Stimulated activated CD8-positive, alpha-beta memory T cell treated with anti-CD3 and anti-CD28 coated beads, Interleukin-7, amount 100 ng/mL, for 24 hours (primary cell): ENCODE measurements around the gene LRRFIP1.
"Not testable (repeated sequence)": the region's sequence is repeated elsewhere in the genome, so short reads cannot be mapped to it uniquely, and the experiment has no call there.

ENCODE experiments used
- DNase-seq: peaks from one replicate; pipeline ENCODE4 v3.0.0-alpha.2; 2020; ENCODE audit warnings: low read depth

The LRRFIP1 gene

DNA sequence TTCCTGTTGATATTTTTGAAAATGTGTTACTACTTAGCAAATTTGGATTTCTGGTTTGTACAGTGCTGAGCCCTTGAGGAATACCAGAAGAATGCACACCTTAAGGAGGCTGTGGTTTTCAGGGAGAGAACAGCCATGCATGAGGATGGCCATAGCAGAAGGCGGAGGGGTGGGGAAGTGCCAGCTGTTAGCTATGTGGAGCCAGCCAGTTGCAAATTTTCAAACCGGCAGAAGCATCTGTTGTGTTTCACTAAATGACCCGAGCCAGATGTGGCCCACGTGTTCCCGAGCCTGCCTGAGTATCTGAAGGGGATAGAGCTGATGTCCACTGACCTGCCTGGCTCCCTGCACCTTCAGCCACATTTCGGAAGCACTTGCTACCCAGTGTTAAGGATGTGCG is 154.8 kb downstream of the LRRFIP1 start:
- DNase-seq, result no peak

DNA sequence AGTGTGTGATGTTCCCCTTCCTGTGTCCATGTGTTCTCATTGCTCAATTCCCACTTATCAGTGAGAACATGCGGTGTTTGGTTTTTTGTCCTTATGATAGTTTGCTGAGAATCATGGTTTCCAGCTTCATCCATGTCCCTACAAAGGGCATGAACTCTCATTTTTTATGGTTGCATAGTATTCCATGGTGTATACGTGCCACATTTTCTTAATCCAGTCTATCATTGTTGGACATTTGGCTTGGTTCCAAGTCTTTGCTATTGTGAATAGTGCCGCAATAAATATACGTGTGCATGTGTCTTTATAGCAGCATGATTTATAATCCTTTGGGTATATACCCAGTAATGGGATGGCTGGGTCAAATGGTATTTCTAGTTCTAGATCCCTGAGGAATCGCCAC is 156.3 kb downstream of the LRRFIP1 start:
- not testable (repeated sequence) for DNase-seq

DNA sequence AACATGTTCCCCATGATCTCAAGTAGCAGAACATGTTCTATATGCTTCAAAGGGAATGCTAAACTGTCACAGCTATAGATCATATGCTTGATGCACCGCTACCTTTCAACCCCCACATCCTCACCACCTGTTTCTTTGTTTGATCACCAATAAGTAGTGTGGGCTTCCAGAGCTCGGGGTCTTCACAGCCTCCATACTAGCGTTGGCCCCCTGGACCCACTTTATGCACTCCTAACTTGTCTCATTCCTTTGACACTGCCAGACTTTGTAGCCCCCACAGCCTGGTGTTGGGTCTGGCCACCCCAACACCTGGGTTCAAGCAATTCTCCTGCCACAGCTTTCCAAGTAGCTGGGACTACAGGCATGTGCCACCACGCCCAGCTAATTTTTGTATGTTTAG is 159.5 kb downstream of the LRRFIP1 start:
- DNase-seq, result no peak

DNA sequence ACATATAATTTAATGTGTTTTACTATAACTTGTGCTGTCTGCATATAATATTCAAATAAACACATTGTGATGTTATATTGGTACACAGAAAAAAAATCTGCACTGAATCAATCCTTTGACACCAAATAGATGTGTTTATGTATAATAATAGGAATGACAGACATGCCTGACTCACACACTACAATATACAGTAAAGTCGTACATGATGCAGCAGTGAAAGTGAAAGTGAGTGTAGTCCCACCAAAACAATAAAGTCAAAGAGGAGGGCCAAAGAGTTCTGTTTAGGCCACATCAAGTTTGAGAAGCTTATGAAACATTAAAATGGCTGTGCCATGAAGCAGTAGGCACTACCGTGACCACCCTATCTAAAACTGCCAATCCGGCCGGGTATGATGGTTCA is 163.0 kb downstream of the LRRFIP1 start:
- no peak for DNase-seq

DNA sequence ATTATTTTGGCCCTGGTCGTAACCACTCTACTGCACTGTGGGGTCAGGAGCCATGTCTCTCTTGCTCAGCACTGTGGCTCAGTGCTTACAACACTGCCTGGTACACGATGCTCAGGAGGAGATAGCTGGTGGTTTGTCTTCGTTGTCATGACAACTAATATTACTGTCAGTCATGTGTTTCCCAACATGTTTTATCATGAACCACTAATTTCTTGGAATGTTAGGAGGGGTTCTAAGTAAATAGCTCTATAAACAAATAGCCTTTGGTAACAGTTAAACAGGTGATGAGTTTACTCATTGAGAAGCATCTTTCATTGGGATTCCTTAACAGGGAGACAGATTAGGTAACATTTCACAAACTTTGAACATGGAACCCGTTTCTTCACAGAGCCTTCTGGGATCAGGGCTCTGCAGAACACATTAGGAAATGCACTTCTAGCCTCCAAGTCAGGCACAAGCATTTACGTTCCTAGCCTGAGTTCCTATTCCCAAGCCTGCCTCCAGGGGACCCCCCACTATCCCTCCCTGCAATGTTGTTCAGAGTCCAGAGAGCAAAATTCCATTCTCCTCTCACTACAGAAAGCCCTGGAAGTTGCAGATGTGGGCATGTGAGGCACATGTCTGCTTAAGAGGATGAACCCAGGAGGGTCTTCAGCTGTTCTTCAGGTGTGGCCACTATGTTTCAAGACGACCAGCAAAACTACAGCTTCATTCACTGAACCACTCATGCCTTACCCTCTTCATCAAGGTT is 164.8 kb downstream of the LRRFIP1 start:
- no peak for DNase-seq

DNA sequence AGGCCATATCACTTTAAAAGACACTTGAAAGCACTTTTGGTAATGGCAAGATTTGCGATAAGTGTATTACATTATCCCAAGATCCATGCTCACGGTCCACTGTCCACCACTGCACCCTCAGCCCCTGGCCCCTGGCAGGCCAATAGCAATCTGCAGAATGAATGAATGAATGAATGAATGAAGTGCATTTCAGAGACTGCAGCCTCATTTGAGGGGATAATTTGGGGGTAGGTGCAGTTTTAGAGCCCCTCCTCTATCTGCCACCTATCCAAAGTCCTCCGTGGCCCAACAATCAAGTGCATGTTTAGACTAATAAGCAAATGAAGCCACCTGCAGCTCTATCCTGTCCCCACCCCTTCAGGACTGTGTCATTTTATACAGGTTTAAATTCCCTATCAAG is 169.9 kb downstream of the LRRFIP1 start:
- DNase-seq, result no peak

DNA sequence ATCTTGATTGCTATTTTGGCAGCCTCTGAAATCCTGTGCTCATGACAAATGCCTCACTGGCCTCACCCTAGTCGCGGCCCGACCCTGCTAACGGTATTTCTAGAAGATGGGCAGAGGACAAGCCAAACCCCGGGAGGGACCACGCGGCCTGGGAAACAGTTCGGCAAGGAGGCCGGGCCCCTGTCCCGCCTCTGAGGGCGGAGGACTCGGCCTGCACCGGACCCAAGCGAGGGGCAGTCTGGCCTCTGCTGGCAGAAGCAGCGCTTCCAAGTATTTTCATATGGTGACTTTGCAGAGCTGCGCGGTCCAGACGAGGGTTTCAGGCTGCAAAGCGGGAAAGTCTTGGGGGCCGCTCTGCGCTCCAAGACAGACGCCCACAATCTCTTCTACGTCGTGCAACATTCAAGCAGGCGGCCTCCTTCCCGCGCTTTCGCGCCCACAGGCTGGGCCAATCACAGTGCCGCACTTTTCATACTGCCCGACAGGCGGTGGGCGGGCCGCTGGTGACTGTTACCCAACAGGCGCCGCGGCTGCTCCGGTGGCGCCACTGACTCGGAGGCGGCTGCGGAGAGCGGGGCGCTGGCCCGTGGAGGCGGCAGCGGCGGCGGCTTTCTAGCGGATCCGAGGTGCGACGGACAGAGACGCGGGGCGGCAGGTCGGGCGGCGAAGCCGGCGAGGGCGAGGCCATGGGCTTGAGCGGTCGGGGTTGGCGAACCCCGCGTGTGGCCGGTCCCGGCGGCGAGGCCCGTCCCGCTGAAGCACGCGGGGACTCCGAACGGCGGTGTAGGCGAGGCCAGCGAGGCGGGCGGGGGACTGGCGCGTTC is 171.1 kb downstream of the LRRFIP1 start, which contains the start of gene RBM44:
Gene RBM44, plus strand, starts transcription at position 544 of the 824 bp plus-strand sequence. CDS start 14,831 bp downstream, outside the sequence.
- no peak for DNase-seq

DNA sequence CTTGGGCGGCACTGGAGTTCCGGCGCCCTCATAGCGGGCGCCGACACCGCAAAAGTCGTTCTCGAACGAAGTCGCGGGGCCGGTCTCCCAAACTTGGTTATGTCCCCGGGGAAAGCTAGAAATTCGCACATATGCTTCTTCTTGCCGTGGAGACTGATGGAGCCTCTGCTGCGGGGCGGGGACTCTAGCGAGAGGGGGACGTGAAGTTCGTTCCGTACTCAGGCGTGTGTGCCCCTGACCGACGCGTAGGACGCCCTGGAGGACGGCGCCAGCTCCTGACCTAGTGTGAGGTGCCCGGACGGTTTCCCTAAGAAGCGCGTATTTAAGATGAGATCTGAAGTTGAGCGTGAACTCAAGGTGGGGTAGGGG is 171.7 kb downstream of the LRRFIP1 start:
- DNase-seq, result no peak

DNA sequence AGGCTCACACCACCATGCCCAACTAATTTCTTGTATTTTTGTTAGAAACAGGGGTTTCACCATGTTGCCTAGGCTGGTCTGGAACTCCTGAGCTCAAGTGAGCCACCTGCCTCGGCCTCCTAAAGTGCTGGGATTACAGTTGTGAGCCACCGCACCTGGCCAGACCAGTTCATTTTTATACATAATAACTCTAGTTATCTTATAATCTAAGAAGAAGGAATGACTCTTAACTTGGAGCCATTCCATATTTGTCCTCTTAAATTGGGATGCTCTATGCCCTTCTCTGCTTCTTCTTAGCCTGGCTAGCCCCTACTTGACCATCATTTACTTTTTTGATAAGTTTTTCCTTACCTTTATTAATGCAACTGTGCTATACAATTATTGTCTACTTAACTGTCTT is 174.1 kb downstream of the LRRFIP1 start:
- DNase-seq, result no peak

DNA sequence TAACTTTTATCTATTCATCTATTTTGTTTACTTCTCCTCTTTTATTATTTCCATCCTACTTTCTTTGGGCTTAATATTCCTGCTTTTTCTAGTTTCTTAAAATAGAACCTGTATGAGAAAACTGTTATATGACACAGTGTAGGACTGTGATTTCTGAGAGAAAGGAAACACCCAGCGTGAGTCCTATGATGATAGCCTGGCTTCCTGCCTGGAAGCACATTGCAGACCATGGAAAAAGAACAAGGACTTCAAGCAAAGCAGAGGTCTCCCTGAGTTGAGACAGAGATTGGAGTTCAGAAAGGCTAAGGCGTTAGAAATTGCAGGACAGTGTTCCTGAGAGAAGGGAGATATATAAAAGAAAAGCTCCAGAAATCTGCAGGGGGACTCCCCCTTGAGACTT is 178.9 kb downstream of the LRRFIP1 start:
- no peak for DNase-seq

DNA sequence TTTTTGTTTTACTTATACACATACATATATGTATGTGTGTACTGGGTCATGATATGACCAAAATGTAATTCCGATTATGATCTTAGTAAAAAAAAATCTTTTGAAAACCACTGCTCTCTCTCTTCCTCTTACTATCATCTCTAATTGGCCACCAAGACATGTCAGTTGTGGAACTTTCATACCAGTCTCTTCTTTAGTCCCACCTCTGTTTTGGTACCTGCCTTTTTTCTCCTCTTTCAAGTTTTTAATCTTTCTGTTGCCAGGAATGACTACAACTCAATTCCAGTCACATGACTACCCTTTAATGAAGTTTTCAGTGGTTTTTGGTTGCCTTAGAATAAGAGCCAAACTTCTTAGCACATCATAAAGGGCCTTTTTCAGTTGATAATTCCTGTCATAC is 188.2 kb downstream of the LRRFIP1 start:
- DNase-seq, result no peak

DNA sequence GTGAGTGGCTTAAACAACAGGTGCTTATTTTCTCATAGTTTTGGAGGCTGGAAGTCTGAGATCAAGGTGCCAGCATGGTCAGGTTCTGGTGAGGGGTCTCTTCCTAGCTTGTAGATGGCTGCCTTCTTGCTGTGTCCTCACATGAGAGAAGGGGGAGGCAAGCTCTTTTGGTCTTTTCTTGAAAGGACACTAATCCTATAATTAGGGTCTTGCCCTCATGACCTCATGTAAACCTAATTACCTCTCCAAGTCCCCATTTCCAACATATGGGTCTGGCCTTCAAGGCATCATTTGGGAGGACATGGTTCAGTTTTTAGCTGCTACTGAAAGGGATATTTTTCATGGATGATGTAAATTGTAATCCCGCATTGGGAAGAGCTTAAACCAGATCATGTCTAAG is 189.1 kb downstream of the LRRFIP1 start:
- no peak for DNase-seq

DNA sequence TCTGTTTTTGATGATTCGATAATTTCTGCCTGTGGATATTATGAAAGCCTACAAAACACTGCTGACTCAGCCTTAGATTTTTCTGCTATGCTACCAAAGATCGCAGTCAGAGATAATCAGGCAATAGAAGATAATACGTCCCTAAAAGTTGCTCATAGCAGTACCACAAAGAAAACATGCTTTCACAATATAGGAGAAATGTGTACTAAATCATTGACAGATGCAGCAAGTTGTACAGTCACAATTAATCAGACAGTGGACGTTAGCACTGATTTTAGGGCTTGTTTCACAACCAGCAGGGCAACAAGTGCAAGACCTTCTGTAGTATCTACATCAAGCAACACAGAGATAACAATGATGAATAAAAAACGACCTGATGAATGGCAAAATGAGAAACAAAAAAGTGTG is 190.7 kb downstream of the LRRFIP1 start:
- no peak for DNase-seq

DNA sequence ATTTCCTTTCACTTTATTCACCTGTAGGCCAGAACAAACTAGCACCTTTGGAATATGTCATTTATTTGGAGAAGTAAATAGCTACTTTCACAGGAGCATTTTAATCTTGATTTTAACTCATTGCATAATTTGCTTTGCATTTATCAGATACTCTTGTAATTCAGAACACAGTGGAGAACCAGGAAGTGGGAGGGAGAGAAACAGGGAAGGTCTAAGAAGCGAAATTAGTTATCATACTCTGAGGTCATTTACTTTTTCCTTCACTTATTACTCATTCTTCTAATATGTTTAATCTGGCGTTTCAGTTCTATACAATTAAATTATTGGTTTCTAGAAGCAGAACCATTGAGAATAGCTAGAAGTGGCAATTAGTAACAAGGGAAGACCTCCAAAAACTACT is 191.8 kb downstream of the LRRFIP1 start:
- no peak for DNase-seq

DNA sequence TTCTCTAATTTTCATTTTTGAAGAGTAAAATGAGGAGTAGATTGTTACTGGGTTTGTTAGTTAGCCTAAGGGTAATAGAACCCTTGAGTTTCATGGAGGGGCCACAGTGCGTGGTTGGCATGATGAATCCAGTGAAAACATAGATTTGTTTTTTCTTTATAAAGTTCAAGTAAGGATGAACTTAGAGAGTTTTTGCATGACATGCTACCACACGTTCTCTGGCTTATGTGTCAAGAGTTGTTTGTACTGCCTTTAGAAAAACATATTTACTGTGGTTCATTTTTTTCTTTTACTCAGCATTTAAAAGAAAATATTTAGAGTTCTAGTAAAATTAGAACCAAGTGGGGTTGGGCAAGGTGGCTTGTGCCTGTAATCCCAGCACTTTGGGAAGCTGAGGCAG is 193.0 kb downstream of the LRRFIP1 start:
- no peak for DNase-seq

DNA sequence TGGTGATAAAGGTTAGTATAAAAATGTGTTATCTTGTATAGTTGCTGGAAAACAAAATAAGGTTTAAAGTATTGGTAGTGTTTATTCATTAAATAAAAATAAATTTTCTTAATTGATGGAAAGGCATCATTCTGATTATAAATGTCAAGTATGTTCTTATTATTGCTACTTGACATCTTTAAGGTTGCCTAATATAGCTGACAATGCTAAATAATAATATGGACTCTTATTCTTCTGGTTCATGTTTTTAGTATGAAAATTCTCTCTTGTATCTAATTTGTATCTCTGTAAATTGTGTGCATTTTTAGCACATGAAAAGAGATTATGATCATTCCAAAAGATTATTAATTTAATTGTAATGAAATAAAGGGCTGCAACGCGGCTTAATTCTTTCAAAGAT is 196.2 kb downstream of the LRRFIP1 start:
- no peak for DNase-seq

DNA sequence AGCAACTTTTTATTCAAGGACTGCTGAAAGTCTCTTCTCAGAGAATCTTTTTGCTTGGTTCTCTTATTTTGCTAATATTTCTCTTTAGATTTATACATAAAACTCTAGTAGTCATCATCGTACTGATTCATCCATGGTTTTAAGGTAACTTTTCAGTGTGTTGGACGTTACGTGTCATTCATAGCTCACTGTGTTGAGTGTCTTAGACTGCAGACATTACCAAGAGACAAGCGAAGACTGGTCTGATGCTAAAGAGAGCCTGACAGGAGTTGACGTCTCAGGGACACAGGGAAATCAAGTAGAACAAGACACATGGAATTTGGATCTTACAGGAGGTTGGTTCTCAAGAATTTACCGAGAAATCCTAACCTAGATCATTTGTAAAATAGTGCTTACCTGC is 196.7 kb downstream of the LRRFIP1 start:
- no peak for DNase-seq

DNA sequence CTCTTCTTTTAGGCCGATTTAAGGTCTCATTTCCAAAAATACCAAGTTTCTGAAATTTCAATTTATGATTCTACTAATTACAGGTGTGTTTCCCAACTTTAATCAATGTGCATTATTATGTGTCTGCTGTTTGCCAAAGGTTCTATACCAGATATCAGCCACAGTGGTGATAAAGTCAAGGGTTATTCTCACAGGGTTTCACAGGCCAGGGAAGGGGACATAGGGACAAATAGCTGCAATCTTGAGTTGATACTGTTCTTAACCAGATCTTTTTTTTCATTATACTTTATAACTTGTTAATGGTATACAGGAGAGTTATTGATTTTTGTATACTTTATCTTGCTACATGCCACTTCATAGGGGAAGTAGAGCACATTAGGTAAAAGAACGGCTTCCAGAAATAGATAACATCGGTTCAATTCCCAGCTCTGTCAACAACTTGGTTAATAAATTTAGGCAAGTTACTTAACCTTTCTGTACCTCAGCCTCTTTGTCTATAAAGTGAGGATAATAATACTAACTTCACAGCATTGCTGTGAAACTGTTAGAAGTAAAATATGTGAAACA is 200.1 kb downstream of the LRRFIP1 start:
- no peak for DNase-seq
